SK-N-SH treated with all-trans-retinoic acid at 6 μM for 48 hours (cell line): ENCODE data around the gene LRP5.

Experiments
- ATAC-seq: fragments of 200-7000 bp; cut with Tn5 transposase; 3 replicates; pipeline ENCODE4 v1.9.1; 2020; ENCODE audit warnings: mild to moderate bottlenecking, moderate library complexity
- ARNTL ChIP-seq: fragments of 450-650 bp; formaldehyde crosslinking; IDR thresholded peaks from 2 replicates; pipeline ENCODE4 v1.5.0; 2020; ENCODE audit warnings: low read depth, mild to moderate bottlenecking, moderate library complexity, borderline replicate concordance
- BACH2 ChIP-seq: fragments of 250-450 bp; sonication (Bioruptor Pico); IDR thresholded peaks from 2 replicates; pipeline ENCODE4 v1.9.0; 2021; ENCODE audit warnings: mild to moderate bottlenecking, borderline replicate concordance
- CSDC2 ChIP-seq: fragments of 250-450 bp; sonication (Bioruptor Pico); IDR thresholded peaks from 2 replicates; pipeline ENCODE4 v1.5.0; 2020; ENCODE audit warnings: mild to moderate bottlenecking, moderate library complexity
- ESRRG ChIP-seq: fragments of 250-450 bp; sonication (Bioruptor Pico); IDR thresholded peaks from 2 replicates; pipeline ENCODE4 v1.6.1; 2021; ENCODE audit warnings: mild to moderate bottlenecking
- GLIS3 ChIP-seq: fragments of 250-450 bp; sonication (Bioruptor Pico); IDR thresholded peaks from 2 replicates; pipeline ENCODE4 v1.5.0; 2020; ENCODE audit warnings: mild to moderate bottlenecking, moderate library complexity
- ISL1 ChIP-seq: fragments of 250-450 bp; sonication (Bioruptor Pico); IDR thresholded peaks from 2 replicates; pipeline ENCODE4 v2.1.2; 2022; ENCODE audit warnings: mild to moderate bottlenecking, moderate library complexity
- OSR1 ChIP-seq: fragments of 250-450 bp; sonication (Bioruptor Pico); IDR thresholded peaks from 2 replicates; pipeline ENCODE4 v1.8.0; 2022; ENCODE audit warnings: moderate library complexity, mild to moderate bottlenecking, inconsistent platforms
- PPARA ChIP-seq: fragments of 250-450 bp; sonication (Bioruptor Pico); IDR thresholded peaks from 2 replicates; pipeline ENCODE4 v1.5.0; 2020; ENCODE audit warnings: mild to moderate bottlenecking, borderline replicate concordance
- RARB ChIP-seq: fragments of 250-450 bp; sonication (Bioruptor Pico); IDR thresholded peaks from 2 replicates; pipeline ENCODE4 v1.8.0; 2021; ENCODE audit warnings: mild to moderate bottlenecking, moderate library complexity
- SNAI2 ChIP-seq: fragments of 250-450 bp; sonication (Bioruptor Pico); IDR thresholded peaks from 2 replicates; pipeline ENCODE4 v1.5.0; 2020; ENCODE audit warnings: mild to moderate bottlenecking, moderate library complexity
- TCF4 ChIP-seq: fragments of 250-450 bp; sonication (Bioruptor Pico); IDR thresholded peaks from 2 replicates; pipeline ENCODE4 v1.8.0; 2021; ENCODE audit warnings: mild to moderate bottlenecking, moderate library complexity, borderline replicate concordance
- TOX ChIP-seq: fragments of 250-450 bp; sonication (Bioruptor Pico); IDR thresholded peaks from 2 replicates; pipeline ENCODE4 v1.8.0; 2021; ENCODE audit warnings: mild to moderate bottlenecking, moderate library complexity, borderline replicate concordance
- ZC3H10 ChIP-seq: fragments of 250-450 bp; sonication (Bioruptor Pico); IDR thresholded peaks from 2 replicates; pipeline ENCODE4 v1.5.1; 2021; ENCODE audit warnings: mild to moderate bottlenecking, moderate library complexity
- ZFP3 ChIP-seq: fragments of 250-450 bp; sonication (Bioruptor Pico); IDR thresholded peaks from 2 replicates; pipeline ENCODE4 v1.5.0; 2020; ENCODE audit warnings: mild to moderate bottlenecking, moderate library complexity
- ZFP30 ChIP-seq: fragments of 450-650 bp; formaldehyde crosslinking; IDR thresholded peaks from 2 replicates; pipeline ENCODE4 v1.5.0; 2022; ENCODE audit warnings: mild to moderate bottlenecking, moderate library complexity
- ZNF565 ChIP-seq: fragments of 450-650 bp; formaldehyde crosslinking; conservative IDR thresholded peaks from 2 replicates; pipeline ENCODE4 v1.5.0; 2020; ENCODE audit warnings: low read depth, mild to moderate bottlenecking, moderate library complexity
- ZNF70 ChIP-seq: fragments of 450-650 bp; formaldehyde crosslinking; IDR thresholded peaks from 2 replicates; pipeline ENCODE4 v1.5.0; 2020; ENCODE audit warnings: mild to moderate bottlenecking, moderate library complexity
- ZNF8 ChIP-seq: fragments of 450-650 bp; formaldehyde crosslinking; IDR thresholded peaks from 2 replicates; pipeline ENCODE4 v1.5.0; 2020; ENCODE audit warnings: mild to moderate bottlenecking, moderate library complexity
- TF ChIP-seq, protein P1 (sequence below): fragments of 250-450 bp; sonication (Bioruptor Pico); IDR thresholded peaks from 2 replicates; pipeline ENCODE4 v1.5.1; 2021; ENCODE audit warnings: mild to moderate bottlenecking, moderate library complexity
- TF ChIP-seq, protein P2 (sequence below): fragments of 250-450 bp; sonication (Bioruptor Pico); IDR thresholded peaks from 2 replicates; pipeline ENCODE4 v1.8.0; 2021; ENCODE audit warnings: low read depth, mild to moderate bottlenecking, moderate library complexity, borderline replicate concordance
- TF ChIP-seq, protein P3 (sequence below): fragments of 250-450 bp; sonication (Bioruptor Pico); IDR thresholded peaks from 2 replicates; pipeline ENCODE4 v1.5.1; 2020; ENCODE audit warnings: low read depth, mild to moderate bottlenecking, moderate library complexity
- TF ChIP-seq, protein P4 (sequence below): fragments of 250-450 bp; sonication (Bioruptor Pico); IDR thresholded peaks from 2 replicates; pipeline ENCODE4 v1.8.0; 2020; ENCODE audit warnings: mild to moderate bottlenecking, moderate library complexity, borderline replicate concordance
- TF ChIP-seq, protein P5 (sequence below): fragments of 250-450 bp; sonication (Bioruptor Pico); IDR thresholded peaks from 2 replicates; pipeline ENCODE4 v1.5.0; 2020; ENCODE audit warnings: mild to moderate bottlenecking, moderate library complexity

Gene LRP5

DNA sequence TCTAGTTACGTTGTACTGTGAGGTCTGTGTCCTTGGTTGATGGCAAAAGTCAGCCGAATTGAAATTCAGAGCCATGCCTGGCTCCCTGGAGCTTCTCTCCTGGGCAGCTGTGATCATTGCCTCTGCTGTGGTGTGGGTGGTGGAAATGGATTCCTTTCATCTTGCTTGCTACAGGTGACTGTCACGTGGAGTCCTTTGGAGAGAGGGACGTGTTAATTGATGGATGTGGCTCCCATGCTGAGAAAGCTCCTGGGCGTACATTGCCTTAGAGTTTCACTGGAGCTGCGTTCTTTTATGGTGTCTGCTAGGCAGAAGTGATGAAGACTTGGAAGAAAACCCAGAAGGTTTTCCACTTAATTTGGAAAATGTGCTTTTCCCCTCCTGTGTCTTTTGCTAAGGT lies 106.3 kb downstream of the LRP5 start:
- TF ChIP-seq TOX (CRISPR knock-in tag) (no peak), ZFP3 (CRISPR knock-in tag) (no peak), ARNTL (CRISPR knock-in tag) (no peak), RARB (CRISPR knock-in tag) (no peak), BACH2 (CRISPR knock-in tag) (no peak), SNAI2 (CRISPR knock-in tag) (no peak), ESRRG (CRISPR knock-in tag) (no peak), ZNF565 (CRISPR knock-in tag) (no peak), ZNF70 (CRISPR knock-in tag) (no peak), TCF4 (CRISPR knock-in tag) (no peak)
- TF ChIP-seq, protein P1, sequence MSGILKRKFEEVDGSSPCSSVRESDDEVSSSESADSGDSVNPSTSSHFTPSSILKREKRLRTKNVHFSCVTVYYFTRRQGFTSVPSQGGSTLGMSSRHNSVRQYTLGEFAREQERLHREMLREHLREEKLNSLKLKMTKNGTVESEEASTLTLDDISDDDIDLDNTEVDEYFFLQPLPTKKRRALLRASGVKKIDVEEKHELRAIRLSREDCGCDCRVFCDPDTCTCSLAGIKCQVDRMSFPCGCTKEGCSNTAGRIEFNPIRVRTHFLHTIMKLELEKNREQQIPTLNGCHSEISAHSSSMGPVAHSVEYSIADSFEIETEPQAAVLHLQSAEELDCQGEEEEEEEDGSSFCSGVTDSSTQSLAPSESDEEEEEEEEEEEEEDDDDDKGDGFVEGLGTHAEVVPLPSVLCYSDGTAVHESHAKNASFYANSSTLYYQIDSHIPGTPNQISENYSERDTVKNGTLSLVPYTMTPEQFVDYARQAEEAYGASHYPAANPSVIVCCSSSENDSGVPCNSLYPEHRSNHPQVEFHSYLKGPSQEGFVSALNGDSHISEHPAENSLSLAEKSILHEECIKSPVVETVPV (CRISPR knock-in tag) = no peak
- no peak for ATAC-seq

DNA sequence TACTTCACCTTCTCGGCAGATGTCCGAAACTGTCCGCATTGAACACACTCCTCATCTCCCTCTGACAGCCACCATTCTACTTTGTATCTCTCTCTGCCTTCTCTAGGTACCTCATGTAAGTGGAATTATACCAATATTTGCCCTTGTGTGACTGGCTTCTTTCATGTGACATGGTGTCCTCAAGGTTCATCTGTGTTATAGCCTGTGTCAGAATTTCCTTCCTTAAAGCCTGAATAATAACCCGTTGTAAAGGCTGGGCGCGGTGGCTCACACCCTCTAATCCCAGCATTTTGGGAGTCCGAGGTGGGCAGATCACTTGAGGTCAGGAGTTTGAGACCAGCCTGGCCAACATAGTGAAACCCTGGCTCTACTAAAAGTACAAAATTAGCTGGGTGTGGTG lies 107.8 kb downstream of the LRP5 start:
- TF ChIP-seq ARNTL (CRISPR knock-in tag) (no peak), ZNF70 (CRISPR knock-in tag) (no peak), OSR1 (CRISPR knock-in tag) (no peak), GLIS3 (CRISPR knock-in tag) (no peak), RARB (CRISPR knock-in tag) (no peak), PPARA (no peak), SNAI2 (CRISPR knock-in tag) (no peak), BACH2 (CRISPR knock-in tag) (no peak), CSDC2 (no peak), ZC3H10 (CRISPR knock-in tag) (no peak), TOX (CRISPR knock-in tag) (no peak), ZNF8 (no peak), ZNF565 (CRISPR knock-in tag) (no peak)
- TF ChIP-seq, protein P2, sequence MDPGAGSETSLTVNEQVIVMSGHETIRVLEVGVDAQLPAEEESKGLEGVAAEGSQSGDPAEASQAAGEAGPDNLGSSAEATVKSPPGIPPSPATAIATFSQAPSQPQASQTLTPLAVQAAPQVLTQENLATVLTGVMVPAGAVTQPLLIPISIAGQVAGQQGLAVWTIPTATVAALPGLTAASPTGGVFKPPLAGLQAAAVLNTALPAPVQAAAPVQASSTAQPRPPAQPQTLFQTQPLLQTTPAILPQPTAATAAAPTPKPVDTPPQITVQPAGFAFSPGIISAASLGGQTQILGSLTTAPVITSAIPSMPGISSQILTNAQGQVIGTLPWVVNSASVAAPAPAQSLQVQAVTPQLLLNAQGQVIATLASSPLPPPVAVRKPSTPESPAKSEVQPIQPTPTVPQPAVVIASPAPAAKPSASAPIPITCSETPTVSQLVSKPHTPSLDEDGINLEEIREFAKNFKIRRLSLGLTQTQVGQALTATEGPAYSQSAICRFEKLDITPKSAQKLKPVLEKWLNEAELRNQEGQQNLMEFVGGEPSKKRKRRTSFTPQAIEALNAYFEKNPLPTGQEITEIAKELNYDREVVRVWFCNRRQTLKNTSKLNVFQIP (CRISPR knock-in tag) = no peak
- TF ChIP-seq, all 23 proteins: peak for 0
- ATAC-seq = no peak

DNA sequence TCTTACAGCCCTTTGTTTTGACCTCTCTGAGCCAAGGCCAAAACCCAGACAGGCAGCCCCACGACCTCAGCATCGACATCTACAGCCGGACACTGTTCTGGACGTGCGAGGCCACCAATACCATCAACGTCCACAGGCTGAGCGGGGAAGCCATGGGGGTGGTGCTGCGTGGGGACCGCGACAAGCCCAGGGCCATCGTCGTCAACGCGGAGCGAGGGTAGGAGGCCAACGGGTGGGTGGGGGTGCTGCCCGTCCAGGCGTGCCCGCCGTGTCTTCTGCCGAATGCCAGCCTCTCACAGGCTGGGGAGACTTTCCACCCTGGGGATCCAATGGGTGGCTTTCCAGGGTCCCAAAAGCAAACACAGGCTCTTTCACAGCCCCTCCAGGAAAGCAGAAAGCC lies 111.1 kb downstream of the LRP5 start:
- TF ChIP-seq, protein P1 (CRISPR knock-in tag) = no peak
- TF ChIP-seq OSR1 (CRISPR knock-in tag) = no peak
- no peak for TF ChIP-seq ESRRG (CRISPR knock-in tag)
- TF ChIP-seq PPARA = no peak
- TF ChIP-seq ZFP3 (CRISPR knock-in tag) = no peak
- TF ChIP-seq, protein P3, sequence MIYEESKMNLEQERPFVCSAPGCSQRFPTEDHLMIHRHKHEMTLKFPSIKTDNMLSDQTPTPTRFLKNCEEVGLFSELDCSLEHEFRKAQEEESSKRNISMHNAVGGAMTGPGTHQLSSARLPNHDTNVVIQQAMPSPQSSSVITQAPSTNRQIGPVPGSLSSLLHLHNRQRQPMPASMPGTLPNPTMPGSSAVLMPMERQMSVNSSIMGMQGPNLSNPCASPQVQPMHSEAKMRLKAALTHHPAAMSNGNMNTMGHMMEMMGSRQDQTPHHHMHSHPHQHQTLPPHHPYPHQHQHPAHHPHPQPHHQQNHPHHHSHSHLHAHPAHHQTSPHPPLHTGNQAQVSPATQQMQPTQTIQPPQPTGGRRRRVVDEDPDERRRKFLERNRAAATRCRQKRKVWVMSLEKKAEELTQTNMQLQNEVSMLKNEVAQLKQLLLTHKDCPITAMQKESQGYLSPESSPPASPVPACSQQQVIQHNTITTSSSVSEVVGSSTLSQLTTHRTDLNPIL (CRISPR knock-in tag) = no peak
- no peak for TF ChIP-seq ZC3H10 (CRISPR knock-in tag)
- TF ChIP-seq ISL1 (CRISPR knock-in tag) = no peak
- no peak for TF ChIP-seq GLIS3 (CRISPR knock-in tag)
- no peak for TF ChIP-seq TCF4 (CRISPR knock-in tag)
- TF ChIP-seq CSDC2 = no peak
- TF ChIP-seq BACH2 (CRISPR knock-in tag) = no peak
- TF ChIP-seq, all 23 proteins: peak for 0
- no peak for ATAC-seq

DNA sequence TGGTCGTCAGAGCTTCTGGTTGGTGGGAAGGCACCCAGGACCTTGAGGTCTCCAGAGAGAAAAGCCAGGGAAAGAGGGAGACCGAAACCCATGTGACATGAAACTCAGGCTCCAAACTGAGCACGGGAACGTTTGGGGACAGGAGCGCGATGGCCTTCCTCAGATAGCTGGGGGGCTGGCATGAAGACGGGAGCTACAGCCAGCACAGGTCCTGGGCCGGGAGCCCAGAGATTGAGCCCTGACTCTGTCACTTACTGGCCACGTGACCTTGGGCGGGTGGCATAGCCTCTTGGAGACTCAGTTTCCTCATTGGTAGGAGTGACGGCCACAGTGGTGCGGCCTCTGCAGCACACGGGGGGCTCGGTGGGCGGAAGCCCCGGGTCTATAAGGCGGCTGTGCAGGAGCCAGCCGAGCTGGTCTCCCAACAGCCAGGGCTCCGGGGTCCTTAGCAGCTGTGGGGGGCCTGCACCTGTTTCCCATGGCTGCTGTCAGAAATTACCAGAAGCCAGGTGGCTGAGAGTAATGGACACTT lies 111.8 kb downstream of the LRP5 start:
- ATAC-seq = no peak
- TF ChIP-seq, protein P4, sequence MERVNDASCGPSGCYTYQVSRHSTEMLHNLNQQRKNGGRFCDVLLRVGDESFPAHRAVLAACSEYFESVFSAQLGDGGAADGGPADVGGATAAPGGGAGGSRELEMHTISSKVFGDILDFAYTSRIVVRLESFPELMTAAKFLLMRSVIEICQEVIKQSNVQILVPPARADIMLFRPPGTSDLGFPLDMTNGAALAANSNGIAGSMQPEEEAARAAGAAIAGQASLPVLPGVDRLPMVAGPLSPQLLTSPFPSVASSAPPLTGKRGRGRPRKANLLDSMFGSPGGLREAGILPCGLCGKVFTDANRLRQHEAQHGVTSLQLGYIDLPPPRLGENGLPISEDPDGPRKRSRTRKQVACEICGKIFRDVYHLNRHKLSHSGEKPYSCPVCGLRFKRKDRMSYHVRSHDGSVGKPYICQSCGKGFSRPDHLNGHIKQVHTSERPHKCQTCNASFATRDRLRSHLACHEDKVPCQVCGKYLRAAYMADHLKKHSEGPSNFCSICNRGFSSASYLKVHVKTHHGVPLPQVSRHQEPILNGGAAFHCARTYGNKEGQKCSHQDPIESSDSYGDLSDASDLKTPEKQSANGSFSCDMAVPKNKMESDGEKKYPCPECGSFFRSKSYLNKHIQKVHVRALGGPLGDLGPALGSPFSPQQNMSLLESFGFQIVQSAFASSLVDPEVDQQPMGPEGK (CRISPR knock-in tag) = no peak
- TF ChIP-seq, protein P5, sequence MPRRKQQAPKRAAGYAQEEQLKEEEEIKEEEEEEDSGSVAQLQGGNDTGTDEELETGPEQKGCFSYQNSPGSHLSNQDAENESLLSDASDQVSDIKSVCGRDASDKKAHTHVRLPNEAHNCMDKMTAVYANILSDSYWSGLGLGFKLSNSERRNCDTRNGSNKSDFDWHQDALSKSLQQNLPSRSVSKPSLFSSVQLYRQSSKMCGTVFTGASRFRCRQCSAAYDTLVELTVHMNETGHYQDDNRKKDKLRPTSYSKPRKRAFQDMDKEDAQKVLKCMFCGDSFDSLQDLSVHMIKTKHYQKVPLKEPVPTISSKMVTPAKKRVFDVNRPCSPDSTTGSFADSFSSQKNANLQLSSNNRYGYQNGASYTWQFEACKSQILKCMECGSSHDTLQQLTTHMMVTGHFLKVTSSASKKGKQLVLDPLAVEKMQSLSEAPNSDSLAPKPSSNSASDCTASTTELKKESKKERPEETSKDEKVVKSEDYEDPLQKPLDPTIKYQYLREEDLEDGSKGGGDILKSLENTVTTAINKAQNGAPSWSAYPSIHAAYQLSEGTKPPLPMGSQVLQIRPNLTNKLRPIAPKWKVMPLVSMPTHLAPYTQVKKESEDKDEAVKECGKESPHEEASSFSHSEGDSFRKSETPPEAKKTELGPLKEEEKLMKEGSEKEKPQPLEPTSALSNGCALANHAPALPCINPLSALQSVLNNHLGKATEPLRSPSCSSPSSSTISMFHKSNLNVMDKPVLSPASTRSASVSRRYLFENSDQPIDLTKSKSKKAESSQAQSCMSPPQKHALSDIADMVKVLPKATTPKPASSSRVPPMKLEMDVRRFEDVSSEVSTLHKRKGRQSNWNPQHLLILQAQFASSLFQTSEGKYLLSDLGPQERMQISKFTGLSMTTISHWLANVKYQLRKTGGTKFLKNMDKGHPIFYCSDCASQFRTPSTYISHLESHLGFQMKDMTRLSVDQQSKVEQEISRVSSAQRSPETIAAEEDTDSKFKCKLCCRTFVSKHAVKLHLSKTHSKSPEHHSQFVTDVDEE (CRISPR knock-in tag) = no peak
- TF ChIP-seq ZFP30 (CRISPR knock-in tag) (no peak), RARB (CRISPR knock-in tag) (no peak), ZFP3 (CRISPR knock-in tag) (no peak), PPARA (no peak), OSR1 (CRISPR knock-in tag) (no peak), TCF4 (CRISPR knock-in tag) (no peak), ESRRG (CRISPR knock-in tag) (no peak)
